ENCODE results near the gene MIS18BP1. TPM values are rescaled to one million over a fixed set of nuclear protein-coding genes. Genes with fewer than 3 reads are reported as not detected.
A peak's percentile ranks its signal among the peaks of the same experiment; 100 is the strongest.
"Not testable (repeated sequence)": the region's sequence is repeated elsewhere in the genome, so short reads cannot be mapped to it uniquely, and the experiment has no call there.

The MIS18BP1 gene
- 28.4 TPM for total RNA-seq

GRCh38 chr14:45253070-45253753, at the start of gene MIS18BP1:
Gene MIS18BP1 (minus strand): TSS chr14:45253202. CDS start chr14:45247286, 5,916 bp downstream.
- peak; percentile 87 for DNase-seq

GRCh38 chr14:45298423-45299117, 45.6 kb upstream of the MIS18BP1 start:
- no peak for DNase-seq

GRCh38 chr14:45294796-45295195, 41.8 kb upstream of the MIS18BP1 start:
- DNase-seq, result not testable (repeated sequence)

GRCh38 chr14:45290547-45290946, 37.5 kb upstream of the MIS18BP1 start:
- DNase-seq, result no peak

GRCh38 chr14:45287610-45288009, 34.6 kb upstream of the MIS18BP1 start:
- DNase-seq, result no peak

GRCh38 chr14:45284802-45285201, 31.8 kb upstream of the MIS18BP1 start:
- no peak for DNase-seq

GRCh38 chr14:45281731-45282400, 28.9 kb upstream of the MIS18BP1 start:
- DNase-seq, result not testable (repeated sequence)

GRCh38 chr14:45271858-45272537, 19.0 kb upstream of the MIS18BP1 start:
- no peak for DNase-seq

GRCh38 chr14:45270031-45270430, 17.0 kb upstream of the MIS18BP1 start:
- DNase-seq, result no peak

- DNase-seq, result no peak
These were observed 14.1 kb upstream of the MIS18BP1 start for GRCh38 chr14:45267071-45267470.

GRCh38 chr14:45262637-45263036, 9.6 kb upstream of the MIS18BP1 start:
- no peak for DNase-seq

GRCh38 chr14:45261209-45261608, 8.2 kb upstream of the MIS18BP1 start:
- DNase-seq, result no peak

GRCh38 chr14:45258805-45259204, 5.8 kb upstream of the MIS18BP1 start:
- DNase-seq, result no peak

GRCh38 chr14:45258073-45258472, 5.1 kb upstream of the MIS18BP1 start:
- no peak for DNase-seq

- DNase-seq, result no peak
These were observed 1.8 kb upstream of the MIS18BP1 start for GRCh38 chr14:45254771-45255170.

- no peak for DNase-seq
These were observed 830 bp upstream of the MIS18BP1 start for GRCh38 chr14:45253754-45254310.

- DNase-seq, result no peak
These were observed 484 bp downstream of the MIS18BP1 start for GRCh38 chr14:45252366-45253069.

- no peak for DNase-seq
These were observed 1.1 kb downstream of the MIS18BP1 start for GRCh38 chr14:45251912-45252311.

- no peak for DNase-seq
These were observed 3.0 kb downstream of the MIS18BP1 start for GRCh38 chr14:45249856-45250575.

GRCh38 chr14:45247427-45247826, 5.6 kb downstream of the MIS18BP1 start:
- DNase-seq, result no peak

- DNase-seq, result no peak
These were observed 6.3 kb downstream of the MIS18BP1 start for GRCh38 chr14:45246691-45247090.

Data from occipital lobe (tissue), 2 donors.